GM21381 (cell line): ENCODE measurements around the gene ALOX15.
"Not testable (repeated sequence)": the region's sequence is repeated elsewhere in the genome, so short reads cannot be mapped to it uniquely, and the experiment has no call there.

Experiments
- ATAC-seq: cut with Tn5 transposase; IDR thresholded peaks from one replicate; pipeline ENCODE4 v1.9.1; 2021; ENCODE audit warnings: mild to moderate bottlenecking, moderate library complexity; ENCODE audit not compliant: unreplicated experiment

ALOX15 gene

DNA sequence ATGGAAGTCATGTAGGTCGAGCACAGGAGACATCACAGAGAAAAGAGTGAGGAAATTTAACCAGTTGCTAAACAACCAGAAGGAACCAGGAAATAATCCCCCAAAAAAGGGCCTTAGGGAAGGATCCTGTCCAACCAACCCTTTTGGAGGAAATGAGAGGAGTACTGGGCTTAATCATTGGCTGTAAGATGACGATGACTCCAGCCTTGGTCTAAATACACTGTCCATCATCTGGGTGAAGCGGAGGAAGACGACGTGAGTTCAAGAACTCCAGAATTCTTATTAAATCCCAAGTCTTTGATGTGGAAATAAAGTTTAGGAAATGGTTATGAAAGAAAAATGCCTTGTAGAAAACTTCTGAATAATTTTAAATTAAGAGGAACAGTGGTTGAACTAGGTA, 11.5 kb upstream of the ALOX15 start:
- ATAC-seq: no peak

- no peak for ATAC-seq
Observed at GRCh38 chr17:4648741-4649140, 7.3 kb upstream of the ALOX15 start.

DNA sequence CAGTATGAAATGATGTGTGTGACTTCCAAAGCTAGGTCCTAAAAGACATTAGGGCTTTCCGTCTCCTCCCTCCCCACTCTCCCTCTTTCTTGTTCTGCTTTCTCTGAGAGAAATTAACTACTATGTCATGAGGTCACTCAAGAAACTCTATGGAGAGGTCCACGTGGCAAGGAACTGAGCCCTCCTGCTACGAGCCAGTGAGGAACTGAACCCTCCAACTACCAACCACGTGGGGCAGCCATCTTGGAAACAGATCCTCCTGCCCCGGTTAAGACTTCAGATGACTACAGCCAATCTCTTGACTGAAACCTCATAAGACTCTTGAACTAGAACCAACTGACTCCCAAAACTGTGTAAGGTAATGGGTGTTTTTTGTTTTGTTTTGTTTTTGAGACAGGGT, 4.2 kb upstream of the ALOX15 start:
- ATAC-seq: no peak

- ATAC-seq: no peak
Observed at GRCh38 chr17:4643676-4644075, 2.2 kb upstream of the ALOX15 start.

- ATAC-seq: no peak
Observed at GRCh38 chr17:4642286-4642685, 808 bp upstream of the ALOX15 start.

DNA sequence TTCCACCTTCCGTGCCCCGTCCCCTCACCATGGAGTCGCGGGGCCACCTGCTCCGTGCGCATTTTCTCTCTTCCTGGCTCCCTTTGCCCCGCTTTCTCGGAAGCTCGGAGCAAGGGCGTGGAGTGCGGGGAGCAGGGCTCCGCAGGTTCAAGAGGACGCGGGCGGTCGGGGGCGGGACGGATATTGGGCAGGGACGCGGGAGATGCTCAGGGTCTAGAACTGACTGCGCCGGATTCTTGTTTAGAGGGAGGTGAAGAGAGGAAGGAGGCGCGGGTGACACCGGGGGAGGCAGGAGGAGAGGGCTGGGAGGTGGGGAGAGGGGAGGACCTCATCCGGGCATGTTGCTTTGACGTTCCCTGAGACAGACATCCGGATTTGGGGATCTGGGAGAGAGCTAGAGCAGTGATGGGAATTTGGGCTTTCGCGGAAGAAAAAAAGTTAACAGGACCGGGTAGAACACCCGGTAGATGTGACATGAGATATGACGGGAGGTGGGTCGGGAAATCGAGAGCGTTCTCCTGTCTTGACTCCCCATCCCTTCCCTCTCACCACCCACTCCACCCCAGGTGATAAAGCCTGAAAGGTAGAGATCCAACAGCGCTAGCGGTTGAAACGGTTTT, 799 bp downstream of the ALOX15 start:
- ATAC-seq: not testable (repeated sequence)

- ATAC-seq: not testable (repeated sequence)
Observed at GRCh38 chr17:4639301-4640059, 2.0 kb downstream of the ALOX15 start.

GRCh38 chr17:4638766-4639165, 2.7 kb downstream of the ALOX15 start:
- ATAC-seq: not testable (repeated sequence)

DNA sequence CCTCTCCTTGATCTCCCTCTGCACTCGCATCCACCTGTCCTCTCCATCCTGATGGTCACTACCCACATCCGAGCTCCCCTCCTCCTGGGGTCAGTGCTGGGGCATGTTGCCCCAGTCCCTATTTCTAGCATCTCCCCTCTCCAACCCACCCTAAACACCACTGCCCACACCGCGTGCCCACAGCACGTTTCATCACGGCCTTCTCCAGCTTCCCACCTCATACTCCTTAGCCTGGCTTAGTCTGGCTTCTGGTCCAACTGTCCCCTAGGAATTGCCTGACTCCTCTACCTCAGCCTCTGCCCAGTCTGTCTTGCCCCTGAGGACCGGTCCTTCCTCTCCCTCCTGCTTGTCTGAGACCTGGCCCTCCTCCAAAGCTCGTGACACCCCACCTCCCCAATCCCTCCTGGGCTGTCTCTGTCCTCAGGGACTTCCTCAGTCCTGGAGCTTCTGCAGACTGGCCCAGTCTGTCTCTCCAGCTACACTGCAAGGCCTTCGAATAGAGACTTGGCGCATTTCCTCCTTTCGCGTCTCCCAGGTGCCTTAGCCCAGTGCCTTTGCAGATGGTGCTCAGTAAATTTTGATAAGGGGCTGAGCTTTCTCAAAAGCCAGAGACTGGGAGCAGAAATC, 4.9 kb downstream of the ALOX15 start:
- no peak for ATAC-seq

- ATAC-seq: peak; percentile 70
Observed at GRCh38 chr17:4635823-4636375, 5.6 kb downstream of the ALOX15 start.

DNA sequence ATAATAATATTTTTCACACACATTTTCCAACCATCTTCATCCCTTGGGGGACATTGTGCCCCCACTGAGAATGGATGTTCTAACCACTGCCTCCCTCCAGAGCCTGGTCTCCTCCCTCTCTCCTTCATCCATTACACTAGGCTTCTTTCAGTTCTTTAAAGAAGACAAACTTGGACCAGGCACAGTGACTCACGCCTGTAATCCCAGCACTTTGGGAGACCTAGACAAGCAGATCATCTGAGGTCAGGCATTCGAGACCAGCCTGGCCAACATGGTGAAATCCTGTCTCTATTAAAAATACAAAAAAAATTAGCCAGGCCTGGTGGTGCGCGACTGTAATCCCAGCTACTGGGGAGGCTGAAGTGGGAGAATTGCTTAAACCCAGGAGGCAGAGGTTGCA, 6.5 kb downstream of the ALOX15 start:
- no peak for ATAC-seq

GRCh38 chr17:4633643-4634042, 7.8 kb downstream of the ALOX15 start:
- ATAC-seq: no peak

DNA sequence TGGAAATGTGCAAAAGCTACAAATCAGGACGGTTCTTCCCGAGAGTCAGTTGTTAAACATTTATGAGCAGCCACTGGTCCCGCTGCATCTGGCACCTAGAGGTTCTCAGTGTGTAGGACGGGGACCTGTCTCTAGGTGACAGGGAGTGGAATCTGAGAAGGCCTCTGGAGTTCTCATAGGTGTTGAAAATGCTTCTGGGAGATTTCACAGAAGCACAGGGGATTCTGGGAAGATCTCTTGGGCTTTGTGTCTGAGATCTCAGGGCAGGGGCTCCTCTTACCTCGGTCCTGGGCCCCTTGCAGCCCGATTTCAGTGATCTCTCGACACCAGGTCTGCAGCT, 8.9 kb downstream of the ALOX15 start:
- no peak for ATAC-seq

DNA sequence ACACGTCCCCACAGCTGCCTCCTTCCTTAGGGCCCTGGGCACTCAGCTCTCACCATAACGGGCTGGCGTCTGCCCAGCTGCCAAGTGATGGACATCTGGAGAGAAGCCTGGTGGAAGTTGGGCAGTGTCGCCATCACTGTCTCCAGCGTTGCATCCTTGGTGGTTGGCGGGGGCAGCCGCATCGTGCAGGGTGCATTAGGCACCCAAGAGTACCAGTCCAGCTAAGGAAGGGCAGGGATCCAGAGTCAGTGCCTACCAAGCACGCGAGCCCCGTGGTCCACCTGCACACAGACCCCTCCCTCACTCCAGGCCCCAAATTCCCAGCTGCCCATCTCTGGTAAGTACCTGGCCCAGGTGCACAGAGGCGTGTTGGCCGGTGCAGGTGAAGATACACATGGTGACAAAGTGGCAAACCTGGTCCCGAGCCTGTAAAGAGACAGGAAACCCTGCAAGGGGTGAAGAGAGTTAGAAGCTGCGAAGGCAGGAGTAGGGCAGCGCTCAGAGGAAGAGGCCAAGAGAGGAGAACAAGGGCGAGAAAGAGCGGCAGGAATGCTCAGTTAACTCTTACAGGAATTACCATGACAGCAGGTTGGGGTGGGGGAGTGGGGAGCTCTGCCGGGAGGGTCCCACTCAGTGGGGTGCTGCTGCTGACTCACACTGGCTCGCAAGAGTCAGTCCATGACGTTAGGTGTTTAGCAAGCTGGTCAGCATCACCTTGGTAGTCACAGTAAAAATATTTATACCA, 9.5 kb downstream of the ALOX15 start:
- ATAC-seq: no peak

DNA sequence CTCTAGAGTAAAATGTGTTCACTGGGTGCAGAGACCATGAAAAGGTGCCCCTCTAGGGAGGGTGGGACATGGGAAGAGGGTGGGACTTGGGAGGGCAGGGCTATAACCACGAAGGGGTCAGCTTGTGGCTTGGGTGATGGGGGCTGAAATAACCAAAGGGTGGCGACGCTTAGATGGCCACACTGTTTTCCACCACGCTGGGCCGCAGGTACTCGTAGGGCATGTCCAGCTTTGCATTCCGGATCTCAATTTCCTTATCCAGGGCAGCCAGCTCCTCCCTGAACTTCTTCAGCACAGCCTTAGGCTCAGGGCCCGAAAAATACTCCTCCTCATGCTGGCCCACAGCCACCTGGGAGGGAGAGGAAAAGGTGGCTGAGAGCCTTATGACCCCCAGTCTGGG, 10.0 kb downstream of the ALOX15 start:
- no peak for ATAC-seq

DNA sequence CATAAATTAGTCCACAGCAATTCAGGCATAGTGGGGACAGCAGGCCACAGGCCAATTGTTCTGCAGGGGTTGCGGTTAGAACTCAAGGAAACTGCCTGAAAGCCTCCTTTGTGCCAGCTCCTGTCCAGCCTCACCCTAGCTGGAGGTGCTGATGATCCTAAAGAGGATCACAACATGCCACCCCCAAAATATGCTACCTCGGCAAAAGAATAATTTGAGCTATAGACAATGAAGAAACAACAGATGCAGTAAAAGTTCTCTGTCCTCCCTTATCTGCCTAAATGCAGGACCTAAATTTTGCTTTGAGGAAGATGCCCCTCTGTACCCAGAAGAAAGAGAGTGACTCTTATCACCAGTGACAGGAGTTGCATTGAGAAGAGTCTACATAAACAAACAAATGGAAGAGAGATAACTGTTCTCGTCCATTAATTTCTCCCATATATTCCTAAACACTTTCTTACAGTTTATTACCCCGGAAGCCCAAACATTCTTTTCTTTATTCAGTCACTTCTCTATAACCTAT, 14.7 kb downstream of the ALOX15 start:
- no peak for ATAC-seq

GRCh38 chr17:4625181-4625617, 16.3 kb downstream of the ALOX15 start:
- ATAC-seq: no peak

GRCh38 chr17:4624451-4624911, 17.0 kb downstream of the ALOX15 start:
- not testable (repeated sequence) for ATAC-seq

DNA sequence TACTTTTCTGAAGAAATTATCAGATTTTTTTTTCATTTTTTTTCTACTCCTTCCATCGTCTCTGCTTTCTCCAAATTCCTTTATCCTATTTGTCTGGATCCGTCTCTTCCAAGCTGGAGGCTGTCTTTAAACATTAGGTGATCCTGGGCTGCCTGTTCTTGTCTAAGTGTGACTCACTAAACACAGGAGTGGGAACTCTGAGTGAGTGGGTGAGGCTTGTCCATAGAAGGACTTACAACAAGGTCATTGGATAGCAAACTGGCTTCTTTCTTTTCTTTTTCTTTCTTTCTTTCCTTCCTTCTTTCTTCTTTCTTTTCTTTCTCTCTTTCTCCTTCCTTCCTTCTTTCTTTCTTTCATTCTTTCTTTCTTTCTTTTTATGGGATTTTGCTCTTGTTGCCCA, 18.2 kb downstream of the ALOX15 start:
- ATAC-seq: no peak

DNA sequence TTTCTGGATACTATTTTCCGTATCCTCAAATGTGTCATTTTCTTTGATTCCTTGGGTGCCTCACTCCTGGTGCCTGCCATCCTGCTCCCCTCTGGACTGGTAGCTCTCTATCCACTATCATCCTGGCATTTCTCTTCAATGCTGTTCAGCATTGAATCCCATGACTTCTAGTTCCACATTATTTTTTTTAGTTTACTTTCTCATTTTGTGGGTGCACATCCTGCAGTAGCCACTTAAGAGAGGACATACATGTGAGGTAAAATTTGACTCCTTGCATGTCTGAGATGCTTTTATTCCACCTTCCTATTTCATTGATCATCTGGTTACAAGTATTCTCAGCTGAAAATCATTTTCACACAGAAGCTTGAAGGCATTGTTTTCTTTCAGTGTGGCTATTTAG, 19.1 kb downstream of the ALOX15 start:
- no peak for ATAC-seq

GRCh38 chr17:4620531-4621101, 20.9 kb downstream of the ALOX15 start:
- ATAC-seq: no peak
